K562 (cell line): ENCODE data around the gene KCNG1. TPM values are rescaled to one million over a fixed set of nuclear protein-coding genes. Genes with fewer than 3 reads are reported as not detected.
A peak's percentile ranks its signal among the peaks of the same experiment; 100 is the strongest.

ENCODE experiments used
- NRF1 ChIP-seq, 2 experiments: fragments of 450-650 bp; IDR thresholded peaks in 1 of 2; conservative IDR thresholded peaks in 1 of 2; 2 replicates each; pipeline ENCODE4 v1.6.1; 2014; ENCODE audit warnings: mild to moderate bottlenecking in 2 of 2
- polyA plus RNA-seq, 8 experiments: library from polyadenylated mRNA; depleted of rRNA in 4 of 8; stranded (reverse) in 5 of 8; unstranded in 3 of 8; fragments of >200 nt; fragmentation: Nextera tagmentation in 2 of 8; fragmentation: Illumina TruSeq in 1 of 8; extraction: Ambion mirVana in 2 of 8; extraction: Trizol in 1 of 8; gene quantifications; 2 replicates each; pipeline versions ENCODE4 v1.2.1 to v1.2.3, GENCODE V29; 2011 to 2014; ENCODE audit warnings: inconsistent platforms in 1 of 8, missing spikeins in 1 of 8
- total RNA-seq, 7 experiments: library from RNA; depleted of rRNA in 6 of 7; stranded (reverse); fragments of >200 nt in 6 of 7; fragmentation: Illumina TruSeq in 2 of 7; extraction: Trizol in 2 of 7; gene quantifications; 2 replicates each; pipeline versions ENCODE4 v1.2.1 to v1.2.3, GENCODE V29; 2011 to 2021; ENCODE audit warnings: low replicate concordance in 1 of 7
- TF ChIP-seq, protein P1 (sequence below): fragments of 450-650 bp; IDR thresholded peaks from 2 replicates; pipeline ENCODE4 v1.6.1; 2016; ENCODE audit warnings: mild to moderate bottlenecking, moderate library complexity

The KCNG1 gene
- total and polyA plus RNA-seq, 9 of the 15 experiments (the other 6 are each of a cell fraction or from before 2014, with no cell fraction given), result 0.06 to 1.5 (median 0.22) TPM; not detected in 2

DNA sequence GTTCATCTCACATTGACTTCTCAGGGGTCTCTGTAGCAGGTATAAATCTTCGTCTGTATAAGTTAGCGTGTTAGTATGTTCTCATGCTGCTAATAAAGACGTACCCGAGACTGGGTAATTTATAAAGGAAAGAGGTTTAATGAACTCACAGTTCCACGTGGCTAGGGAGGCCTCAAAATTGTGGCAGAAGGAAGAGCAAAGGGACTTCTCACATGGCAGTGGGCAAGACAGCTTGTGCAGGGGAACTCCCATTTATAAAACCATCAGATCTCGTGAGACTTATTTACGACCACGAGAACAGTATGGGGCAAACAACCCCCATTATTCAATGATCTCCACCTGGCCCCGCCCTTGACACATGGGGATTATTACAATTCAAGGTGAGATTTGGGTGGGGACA lies 22.6 kb upstream of the KCNG1 start (continued):
- TF ChIP-seq, protein P1, sequence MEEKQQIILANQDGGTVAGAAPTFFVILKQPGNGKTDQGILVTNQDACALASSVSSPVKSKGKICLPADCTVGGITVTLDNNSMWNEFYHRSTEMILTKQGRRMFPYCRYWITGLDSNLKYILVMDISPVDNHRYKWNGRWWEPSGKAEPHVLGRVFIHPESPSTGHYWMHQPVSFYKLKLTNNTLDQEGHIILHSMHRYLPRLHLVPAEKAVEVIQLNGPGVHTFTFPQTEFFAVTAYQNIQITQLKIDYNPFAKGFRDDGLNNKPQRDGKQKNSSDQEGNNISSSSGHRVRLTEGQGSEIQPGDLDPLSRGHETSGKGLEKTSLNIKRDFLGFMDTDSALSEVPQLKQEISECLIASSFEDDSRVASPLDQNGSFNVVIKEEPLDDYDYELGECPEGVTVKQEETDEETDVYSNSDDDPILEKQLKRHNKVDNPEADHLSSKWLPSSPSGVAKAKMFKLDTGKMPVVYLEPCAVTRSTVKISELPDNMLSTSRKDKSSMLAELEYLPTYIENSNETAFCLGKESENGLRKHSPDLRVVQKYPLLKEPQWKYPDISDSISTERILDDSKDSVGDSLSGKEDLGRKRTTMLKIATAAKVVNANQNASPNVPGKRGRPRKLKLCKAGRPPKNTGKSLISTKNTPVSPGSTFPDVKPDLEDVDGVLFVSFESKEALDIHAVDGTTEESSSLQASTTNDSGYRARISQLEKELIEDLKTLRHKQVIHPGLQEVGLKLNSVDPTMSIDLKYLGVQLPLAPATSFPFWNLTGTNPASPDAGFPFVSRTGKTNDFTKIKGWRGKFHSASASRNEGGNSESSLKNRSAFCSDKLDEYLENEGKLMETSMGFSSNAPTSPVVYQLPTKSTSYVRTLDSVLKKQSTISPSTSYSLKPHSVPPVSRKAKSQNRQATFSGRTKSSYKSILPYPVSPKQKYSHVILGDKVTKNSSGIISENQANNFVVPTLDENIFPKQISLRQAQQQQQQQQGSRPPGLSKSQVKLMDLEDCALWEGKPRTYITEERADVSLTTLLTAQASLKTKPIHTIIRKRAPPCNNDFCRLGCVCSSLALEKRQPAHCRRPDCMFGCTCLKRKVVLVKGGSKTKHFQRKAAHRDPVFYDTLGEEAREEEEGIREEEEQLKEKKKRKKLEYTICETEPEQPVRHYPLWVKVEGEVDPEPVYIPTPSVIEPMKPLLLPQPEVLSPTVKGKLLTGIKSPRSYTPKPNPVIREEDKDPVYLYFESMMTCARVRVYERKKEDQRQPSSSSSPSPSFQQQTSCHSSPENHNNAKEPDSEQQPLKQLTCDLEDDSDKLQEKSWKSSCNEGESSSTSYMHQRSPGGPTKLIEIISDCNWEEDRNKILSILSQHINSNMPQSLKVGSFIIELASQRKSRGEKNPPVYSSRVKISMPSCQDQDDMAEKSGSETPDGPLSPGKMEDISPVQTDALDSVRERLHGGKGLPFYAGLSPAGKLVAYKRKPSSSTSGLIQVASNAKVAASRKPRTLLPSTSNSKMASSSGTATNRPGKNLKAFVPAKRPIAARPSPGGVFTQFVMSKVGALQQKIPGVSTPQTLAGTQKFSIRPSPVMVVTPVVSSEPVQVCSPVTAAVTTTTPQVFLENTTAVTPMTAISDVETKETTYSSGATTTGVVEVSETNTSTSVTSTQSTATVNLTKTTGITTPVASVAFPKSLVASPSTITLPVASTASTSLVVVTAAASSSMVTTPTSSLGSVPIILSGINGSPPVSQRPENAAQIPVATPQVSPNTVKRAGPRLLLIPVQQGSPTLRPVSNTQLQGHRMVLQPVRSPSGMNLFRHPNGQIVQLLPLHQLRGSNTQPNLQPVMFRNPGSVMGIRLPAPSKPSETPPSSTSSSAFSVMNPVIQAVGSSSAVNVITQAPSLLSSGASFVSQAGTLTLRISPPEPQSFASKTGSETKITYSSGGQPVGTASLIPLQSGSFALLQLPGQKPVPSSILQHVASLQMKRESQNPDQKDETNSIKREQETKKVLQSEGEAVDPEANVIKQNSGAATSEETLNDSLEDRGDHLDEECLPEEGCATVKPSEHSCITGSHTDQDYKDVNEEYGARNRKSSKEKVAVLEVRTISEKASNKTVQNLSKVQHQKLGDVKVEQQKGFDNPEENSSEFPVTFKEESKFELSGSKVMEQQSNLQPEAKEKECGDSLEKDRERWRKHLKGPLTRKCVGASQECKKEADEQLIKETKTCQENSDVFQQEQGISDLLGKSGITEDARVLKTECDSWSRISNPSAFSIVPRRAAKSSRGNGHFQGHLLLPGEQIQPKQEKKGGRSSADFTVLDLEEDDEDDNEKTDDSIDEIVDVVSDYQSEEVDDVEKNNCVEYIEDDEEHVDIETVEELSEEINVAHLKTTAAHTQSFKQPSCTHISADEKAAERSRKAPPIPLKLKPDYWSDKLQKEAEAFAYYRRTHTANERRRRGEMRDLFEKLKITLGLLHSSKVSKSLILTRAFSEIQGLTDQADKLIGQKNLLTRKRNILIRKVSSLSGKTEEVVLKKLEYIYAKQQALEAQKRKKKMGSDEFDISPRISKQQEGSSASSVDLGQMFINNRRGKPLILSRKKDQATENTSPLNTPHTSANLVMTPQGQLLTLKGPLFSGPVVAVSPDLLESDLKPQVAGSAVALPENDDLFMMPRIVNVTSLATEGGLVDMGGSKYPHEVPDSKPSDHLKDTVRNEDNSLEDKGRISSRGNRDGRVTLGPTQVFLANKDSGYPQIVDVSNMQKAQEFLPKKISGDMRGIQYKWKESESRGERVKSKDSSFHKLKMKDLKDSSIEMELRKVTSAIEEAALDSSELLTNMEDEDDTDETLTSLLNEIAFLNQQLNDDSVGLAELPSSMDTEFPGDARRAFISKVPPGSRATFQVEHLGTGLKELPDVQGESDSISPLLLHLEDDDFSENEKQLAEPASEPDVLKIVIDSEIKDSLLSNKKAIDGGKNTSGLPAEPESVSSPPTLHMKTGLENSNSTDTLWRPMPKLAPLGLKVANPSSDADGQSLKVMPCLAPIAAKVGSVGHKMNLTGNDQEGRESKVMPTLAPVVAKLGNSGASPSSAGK, result peak; percentile 17; the same call in 1 of the 2 replicates
- TF ChIP-seq NRF1 (conservative IDR thresholded peaks at IDR 0.05 in 1 of 2, IDR thresholded peaks at IDR 0.05 in 1 of 2), result peak; percentile 63 to 68
- TF ChIP-seq, all 486 proteins: peak for 3; not testable (repeated sequence) for 483
